Mesenteric fat pad (tissue), 1 donor: ENCODE results near the gene CCL17. TPM values are rescaled to one million over a fixed set of nuclear protein-coding genes. Genes with fewer than 3 reads are reported as not detected.
"Not testable (repeated sequence)": the region's sequence is repeated elsewhere in the genome, so short reads cannot be mapped to it uniquely, and the experiment has no call there.

Source experiments
- DNase-seq: peaks from one replicate; pipeline ENCODE4 v3.0.0-alpha.2; 2020; ENCODE audit warnings: low spot score
- total RNA-seq: library from RNA; stranded (reverse); fragmentation: NEBNext Ultra II Directional; extraction: Animal tissue kit (Norgen Biotek cat#: 25700); gene quantifications from one replicate; pipeline ENCODE4 v1.2.1, GENCODE V29; 2021
- donor health status: DM: yes; HTN: yes; CAD: no.

Gene CCL17
- total RNA-seq, 1 donor from 2014 or later, result not detected

DNA sequence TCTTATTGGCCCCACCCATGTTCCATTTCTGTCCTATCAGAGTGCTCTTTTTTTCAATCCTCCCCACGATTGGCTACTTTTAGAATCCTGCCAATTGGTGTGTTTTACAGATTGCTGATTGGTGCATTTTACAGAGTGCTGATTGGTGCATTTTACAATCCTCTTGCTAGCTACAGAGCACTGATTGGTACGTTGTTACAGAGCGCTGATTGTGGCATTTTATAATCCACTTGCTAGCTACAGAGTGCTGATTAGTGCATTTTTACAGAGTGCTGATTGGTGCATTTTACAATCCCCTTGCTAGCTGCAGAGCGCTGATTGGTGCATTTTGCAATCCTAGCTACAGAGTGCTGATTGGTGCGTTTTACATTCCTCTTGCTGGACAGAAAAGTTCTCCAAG is 9.5 kb upstream of the CCL17 start:
- DNase-seq, result no peak

DNA sequence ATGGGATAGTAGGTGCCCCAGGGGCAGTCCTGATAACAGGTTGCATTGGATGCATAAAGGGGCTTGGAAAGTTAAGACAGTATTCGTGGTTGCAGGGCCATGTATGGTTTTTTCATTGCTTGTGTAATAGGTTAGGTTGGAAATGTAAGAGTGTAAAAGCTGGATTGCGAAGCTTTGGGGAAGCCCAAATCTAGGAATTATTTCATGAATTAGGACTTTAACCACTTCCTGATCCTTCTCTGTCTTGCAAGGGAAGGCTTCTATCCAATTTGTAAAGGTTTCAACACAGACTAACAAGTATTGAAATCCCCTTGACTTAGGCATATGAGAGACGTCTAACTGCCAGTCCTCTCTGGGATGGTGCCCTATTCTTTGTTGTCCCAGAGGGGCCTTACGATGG is 7.8 kb upstream of the CCL17 start:
- DNase-seq, result no peak

DNA sequence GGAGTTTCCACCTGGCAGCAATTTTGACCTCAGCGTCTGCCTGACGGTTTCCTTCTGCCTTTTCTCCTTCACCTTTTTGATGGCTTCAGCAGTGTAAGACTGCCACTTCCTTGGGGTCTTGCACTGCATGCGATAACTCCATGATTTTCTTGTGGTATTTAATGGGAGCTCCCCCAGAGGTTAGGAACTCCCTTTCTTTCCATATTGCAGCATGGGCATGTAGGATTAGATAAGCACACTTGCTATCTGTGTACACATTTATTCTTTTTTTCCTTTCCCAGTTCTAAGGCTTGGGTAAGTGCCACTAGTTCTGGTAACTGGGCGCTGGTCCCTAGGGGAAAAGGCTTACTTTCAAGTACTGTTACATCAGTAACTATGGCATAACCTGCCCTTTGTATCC is 7.1 kb upstream of the CCL17 start:
- not testable (repeated sequence) for DNase-seq

DNA sequence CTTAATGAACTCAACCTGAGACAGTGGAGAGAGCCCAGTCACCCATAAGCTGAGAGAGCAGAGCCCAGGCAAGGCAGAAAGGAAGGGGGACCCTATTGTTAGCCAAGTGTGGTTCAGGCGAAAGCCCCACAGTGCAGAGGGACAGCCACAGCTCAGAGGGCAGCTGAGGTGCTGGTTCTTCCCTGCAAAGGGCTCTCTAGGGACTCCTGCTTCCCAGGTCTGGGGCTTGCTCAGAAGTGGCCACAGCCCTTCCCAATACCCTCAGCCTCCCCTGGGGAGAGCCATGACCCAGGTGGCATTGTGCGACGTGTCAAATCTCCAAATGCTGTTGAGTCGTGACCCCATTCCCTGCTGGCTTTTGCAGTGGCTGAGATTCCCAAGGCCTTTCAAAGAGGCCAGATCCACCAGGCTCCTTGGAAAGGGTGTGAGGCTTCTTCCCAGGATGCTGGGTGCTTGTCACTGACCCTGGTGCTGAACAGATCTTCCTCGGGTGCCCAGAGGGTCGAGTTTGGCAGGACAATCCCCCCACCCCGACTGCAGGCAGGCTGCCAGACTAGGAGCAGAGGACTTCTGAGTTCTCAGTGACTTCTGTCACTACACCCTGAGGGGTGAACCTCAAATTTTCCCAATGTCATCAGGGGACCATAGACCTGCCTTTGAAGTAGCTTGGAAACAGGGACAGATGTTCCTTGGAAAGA is 2.5 kb upstream of the CCL17 start:
- DNase-seq, result no peak

DNA sequence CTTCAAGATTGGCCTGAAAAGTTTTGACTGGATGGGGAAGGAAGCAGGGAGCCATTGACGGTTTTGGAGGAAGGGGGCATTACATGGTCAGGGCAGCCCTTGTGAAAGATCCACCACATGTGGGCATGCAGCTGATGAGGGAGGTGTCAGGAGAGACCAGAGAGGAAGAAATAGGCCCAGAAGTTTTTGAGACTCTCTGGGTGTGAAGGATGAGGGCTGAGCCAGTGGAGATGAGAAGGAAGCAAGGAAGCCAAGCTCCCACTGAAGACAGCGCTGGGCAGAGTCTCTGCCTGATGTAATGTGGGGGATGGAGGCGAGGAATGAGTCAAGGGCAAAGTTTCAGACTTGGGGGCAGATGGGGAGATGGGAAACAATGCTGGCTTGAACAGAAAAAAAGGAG is 530 bp downstream of the CCL17 start:
- DNase-seq, result no peak

DNA sequence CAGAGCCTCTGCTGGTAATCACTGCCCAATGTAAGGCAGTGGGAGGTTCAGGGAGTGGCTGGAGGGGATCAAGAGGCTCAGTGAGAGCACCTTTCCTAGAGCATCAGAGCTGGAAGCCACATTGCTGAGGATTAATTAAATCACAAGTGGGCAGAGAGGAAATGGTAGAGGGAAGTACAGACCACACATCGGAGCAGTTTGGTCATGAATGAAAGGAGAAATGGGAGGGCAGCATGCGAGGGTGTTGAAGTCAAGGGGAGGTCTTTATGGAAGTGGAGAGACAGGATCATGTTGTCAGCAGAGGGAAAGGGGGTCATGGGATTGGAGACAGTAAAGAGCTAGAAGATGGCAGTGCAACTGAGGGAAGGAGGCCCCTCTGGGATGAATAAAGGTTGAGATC is 2.3 kb downstream of the CCL17 start:
- DNase-seq, result no peak

DNA sequence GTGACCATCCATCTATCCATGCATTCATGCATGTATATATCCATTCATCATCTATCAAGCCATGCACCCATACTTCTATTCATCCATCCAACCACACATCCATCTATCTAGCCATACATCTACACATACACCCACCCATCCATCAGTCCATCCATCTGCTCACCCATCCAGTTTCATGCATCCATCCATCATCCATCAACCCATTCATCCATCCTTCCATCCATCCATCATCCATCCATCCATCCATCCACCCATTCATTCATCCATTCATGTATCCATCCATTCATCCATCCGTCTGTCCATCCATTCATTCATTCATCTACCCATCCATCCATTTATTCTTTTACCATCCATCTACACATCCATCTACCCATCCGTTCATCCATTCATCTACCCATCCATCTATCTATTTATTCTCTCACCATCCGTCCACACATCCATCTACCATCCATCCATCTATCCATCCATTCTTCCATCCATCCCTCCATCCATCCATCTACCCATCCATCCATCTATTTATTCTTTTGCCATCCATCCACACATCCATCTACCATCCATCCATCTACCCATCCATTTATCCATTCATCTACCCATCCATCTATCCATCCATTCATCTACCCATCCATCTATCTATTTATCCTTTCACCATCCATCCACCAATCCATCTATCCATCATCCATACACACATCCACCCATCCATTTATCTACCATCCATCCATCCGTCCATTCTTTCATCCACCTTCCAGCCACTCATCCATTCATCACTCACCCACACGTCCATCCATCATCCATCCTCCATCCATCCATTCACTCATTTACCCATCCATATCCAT is 3.2 kb downstream of the CCL17 start:
- no peak for DNase-seq

DNA sequence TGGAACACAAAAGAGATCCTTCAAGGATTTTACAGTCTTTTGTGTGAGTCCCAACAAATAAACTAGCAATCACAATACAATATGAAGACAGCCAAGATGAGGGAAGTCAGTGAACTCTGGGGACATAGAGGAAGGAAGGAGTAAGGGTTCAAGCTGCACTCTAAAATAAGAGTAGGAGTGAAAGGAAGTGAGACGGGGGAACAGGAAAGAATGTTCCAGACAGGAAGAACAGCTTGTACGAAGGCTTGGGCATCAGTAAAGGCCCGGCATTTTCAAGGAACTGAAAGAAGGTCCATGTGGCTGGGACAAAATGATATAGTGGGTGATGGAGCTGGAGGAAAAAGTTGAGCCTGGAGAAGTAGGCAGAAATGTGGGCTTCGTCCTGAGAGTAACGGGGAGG is 4.5 kb downstream of the CCL17 start:
- DNase-seq, result no peak

DNA sequence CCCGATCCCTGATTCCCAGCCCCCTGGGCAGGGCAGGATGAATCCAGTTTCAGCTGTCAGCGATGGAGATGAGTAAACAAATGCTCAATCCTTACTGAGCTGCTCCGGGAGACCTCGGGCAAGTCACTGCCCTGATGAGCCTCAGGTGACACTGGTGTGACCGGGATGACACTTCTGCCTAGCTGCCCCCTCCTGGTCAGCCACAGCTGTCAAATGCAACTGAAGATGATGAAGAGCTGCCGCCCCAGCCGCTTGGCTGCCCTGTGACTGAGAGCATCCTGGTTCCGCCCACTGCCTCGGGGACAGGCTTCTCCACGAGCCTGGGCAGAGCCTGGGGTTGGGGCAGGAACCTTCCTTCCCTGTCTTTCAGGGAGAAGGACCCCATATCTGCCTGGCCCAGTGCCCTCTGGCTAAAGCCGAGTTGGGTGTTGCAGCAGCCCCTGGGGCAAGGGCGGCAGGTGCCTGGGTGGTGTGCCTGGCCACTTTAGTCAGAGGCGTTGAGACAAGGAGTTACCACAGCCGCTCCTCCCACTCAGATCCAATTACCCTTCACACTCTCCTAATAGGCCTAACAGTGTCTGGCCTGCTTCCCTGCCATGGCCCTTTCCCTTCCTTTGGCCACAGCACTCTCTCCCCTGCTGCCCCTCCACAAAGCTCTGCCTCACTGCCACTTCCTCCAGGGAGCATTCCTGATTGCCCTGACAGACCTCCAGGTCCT is 5.5 kb downstream of the CCL17 start:
- no peak for DNase-seq

DNA sequence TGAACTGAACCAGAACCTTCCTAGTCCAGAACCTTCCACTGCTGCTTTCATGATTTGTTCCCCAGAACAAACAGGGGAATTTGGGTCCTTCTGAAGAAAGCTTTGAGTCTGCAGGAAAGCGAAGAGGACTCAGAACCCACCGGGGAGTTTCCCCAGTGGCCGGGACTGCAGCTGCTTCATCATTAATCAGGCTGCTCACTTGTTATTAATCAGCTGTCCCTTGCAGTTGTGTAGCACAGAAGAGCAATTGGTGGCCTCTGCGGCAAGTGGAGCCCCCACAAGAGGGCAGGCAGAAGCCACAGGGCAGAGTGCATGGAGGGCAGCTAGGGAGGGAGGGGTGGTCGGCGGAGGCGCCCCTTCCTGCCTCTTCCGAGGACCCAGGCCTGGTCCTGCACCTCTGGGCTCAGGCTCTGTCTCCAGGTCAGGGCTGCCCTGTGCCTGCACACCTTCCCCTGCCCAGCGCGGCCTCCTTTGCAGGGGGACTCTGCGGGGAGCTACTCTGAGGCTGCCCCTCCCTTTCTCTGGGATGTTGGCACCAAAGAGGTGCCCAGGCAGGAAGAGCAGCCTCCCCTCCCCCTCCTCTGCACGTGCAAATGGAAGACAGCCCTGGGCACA is 6.9 kb downstream of the CCL17 start:
- DNase-seq, result no peak

DNA sequence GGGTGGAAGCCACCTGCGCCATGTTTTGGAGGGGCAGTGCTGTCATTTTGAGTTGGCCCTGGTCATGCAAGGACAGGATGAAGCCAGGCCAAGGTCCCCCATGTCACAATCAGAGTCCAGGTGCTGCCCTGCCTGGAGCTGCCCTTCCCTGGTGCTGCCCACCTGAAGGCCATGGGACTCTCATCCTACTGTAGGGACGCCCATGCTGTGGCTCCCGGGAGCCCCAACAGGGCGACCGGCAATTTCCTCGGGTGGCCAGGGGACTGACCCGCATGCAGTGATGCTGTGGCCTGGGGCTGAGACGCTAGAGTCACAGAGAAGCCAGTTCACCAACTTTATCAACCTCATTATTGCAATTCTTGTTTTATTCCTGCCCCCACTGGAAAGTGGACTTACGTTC is 8.0 kb downstream of the CCL17 start:
- no peak for DNase-seq

DNA sequence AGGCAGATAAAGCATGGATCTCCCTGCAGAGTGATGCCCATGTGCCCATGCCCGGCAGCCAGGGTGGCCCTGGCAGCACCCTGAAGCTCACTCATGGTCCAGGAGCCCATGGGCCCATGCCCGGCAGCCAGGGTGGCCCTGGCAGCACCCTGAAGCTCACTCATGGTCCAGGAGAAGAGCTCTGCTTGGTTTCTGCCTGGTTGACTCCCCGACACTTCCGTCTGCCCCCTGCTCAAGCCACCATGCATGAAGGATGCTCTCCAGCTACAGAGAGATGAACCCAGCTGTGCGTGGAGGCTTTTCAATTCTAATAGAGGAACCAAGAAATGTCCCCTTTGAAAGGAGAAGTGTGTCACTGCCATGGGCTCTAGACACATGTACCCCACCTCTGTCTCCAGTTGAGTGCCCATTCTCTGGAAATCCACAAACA is 8.7 kb downstream of the CCL17 start:
- DNase-seq, result no peak

DNA sequence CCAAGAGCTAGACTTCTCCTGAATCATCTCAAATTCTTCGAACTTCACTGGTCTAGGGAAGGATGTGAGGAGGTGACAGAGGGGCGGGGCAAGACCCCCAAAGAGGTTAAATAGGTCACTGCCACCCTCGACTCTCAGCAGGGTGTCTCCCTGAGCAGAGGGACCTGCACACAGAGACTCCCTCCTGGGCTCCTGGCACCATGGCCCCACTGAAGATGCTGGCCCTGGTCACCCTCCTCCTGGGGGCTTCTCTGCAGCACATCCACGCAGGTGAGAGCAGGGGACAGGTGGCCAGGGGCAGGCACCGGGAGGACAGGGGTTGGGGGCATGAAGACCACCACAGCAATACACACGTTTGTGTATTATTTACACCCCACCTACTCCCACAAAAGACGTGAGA is 9.2 kb downstream of the CCL17 start:
- DNase-seq, result no peak

DNA sequence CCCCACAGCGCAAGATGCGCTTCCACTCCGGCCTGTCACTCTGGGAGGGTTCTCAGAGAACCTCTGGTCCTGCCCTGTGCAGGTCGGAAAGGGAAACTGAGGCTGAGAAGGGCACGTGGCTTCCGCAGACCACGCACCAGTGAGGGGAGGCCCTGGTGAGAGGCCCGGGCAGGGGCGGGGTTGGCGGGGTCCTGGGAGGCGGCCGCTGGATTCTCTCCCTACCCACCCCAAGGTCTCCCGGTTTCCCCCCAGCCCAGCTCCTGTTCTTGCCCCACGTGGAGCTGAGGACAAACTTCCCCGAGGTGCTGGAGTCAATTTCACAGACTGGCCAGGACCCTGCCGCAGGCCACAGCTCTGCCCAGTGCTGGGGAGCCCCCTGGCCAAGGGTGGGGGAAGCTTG is 11.5 kb downstream of the CCL17 start:
- DNase-seq, result no peak

DNA sequence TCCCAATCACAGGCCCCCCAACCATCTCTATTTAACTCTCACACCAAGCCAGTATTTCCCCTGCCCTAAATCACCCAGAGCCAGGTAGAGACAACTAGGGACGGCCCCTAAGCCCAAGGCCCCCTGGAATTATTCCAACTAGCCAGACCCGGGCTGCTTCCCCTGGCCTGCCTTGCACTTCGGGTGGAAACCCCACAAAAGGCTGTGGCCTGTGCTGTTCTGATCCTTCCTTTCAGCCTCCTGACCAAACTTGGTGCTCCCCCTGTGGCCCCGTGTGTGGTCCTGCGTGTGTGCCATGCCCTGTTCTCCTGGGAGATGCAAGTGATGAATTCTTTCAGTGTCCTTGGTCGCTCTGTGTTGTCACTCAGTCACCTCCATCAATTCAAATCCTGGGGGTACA is 14.9 kb downstream of the CCL17 start:
- DNase-seq, result no peak

DNA sequence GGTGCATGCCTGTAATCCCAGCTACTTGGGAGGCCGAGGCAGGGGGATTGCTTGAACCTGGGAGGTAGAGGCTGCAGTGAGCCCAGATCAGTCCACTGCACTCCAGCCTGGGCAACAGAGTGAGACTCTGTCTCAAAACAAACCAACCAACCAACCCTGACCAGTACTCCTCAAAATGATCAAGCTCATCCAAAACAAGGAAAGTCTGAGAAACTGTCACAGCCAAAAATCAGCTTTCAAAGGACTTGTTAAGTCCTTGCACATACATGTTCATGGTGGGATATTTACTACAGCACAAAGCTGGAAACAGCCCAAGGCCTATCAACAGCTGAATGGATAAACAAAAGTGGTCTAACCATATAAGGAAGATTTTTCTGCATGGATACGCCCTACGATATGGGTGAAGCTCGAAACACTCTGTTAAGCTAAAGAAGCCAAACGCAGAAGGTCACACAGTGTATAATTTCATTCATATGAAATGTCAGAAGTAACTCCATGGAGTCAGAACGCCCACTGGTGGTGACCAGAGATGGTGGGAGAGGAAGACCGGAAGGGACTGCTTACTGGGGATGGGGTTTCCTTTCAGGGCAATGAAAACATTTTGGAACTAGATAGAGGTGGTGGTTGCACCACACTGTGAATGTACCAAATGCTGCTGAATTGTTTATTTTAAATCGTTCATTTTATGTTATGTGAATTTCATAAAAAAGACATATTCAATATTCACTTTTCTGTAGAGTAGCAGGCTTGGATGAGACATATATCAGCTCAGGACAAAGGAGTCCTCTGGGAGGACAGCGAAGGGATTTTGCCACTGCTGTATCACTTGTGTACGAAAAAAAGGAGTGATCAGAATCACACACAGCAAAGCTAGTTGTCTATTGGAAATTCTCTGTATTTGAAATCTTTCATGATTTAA is 17.7 kb downstream of the CCL17 start:
- DNase-seq, result no peak

DNA sequence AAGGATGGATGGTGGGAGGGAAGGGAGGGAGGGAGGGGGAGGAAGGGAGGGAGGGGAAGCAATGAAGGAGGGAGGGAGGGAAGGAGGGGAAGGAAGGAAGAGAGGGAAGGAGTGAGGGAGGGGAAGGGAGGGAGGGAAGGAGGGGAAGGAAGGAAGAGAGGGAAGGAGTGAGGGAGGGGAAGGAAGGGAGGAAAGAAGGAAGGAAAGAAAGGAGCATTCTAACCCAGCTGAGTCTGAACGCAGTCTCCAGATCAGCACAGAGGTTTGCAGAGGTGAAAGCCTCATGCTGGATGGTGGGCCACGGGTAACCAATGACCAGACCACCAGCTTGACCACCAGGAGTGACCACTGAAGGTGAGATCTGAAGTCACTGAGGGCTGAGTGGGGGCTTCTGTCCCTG is 18.6 kb downstream of the CCL17 start:
- DNase-seq, result no peak

DNA sequence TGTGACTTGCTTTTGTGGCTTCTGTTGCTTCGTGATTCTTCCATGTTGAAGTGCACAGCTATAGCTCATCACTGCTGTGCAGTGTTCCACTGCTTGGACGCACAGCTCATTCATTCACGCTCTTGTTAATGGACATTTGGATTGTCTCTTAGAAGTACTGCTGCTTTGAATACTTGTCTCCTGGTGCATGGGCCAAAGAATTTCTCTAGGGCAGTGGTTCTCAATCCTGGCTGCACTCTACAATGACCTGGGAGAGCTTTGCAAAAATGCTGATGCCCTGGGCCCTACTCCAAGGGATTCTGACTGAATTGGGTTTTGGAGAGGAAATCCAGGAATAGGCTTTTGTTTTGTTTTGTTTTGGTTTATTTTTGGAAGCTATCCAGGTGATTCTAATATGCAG is 20.0 kb downstream of the CCL17 start:
- no peak for DNase-seq

DNA sequence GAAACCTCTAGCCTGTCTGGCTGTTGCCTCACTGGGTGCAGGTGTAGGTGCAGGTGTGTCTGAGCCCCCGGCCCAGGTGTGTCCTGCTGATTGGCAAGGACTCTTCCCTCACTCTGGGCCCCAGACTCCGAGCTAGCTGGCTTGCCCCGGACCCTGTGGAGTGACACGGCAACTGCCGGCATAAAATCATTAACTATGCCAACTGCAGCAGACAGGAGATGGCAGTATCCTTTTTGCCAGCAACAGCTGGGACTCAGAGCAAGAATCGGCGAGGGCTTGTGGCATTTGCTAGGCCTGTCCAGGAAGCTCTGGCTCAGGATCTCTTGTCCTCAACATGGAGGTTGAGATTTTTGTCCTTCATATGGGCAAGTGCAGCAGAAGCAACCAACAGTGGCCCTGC is 21.8 kb downstream of the CCL17 start:
- no peak for DNase-seq

DNA sequence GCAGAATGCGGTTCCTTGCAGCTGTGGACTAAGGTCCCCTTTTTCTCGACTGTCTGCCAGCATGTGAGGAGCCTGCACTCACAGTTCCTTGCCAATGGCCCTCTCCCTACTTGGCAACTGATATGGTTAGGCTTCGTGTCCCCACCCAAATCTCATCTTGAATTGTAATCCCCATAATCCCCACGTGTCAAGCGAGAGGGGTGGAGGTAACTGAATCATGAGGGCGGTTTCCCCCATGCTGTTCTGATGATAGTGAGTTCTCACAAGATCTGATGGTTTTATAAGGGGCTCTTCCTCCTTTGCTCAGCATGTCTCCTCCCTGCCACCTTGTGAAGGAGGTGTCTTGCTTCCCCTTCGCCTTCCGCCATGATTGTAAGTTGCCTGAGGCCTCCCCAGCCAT is 22.7 kb downstream of the CCL17 start:
- DNase-seq, result no peak

DNA sequence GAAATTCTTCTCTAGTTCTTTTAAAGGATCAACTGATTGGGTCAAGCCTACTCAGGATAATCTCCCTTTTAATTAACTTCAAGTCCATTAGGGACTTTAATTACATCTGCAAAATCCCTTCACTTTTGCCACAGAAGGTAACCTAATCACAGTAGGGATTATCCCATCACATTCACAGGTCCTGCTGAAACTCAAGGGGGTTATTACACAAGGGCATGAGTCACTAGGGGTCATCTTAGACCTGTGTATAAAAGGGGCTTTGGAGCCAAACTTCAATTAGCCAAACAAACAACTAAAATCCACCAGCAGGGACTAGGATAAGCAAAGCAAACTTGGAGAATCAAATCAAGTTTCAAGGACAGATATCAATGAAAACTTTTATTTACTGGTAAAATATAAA is 23.3 kb downstream of the CCL17 start:
- DNase-seq, result no peak
